ENCODE data around the gene ZBTB17.

ZBTB17 gene

DNA sequence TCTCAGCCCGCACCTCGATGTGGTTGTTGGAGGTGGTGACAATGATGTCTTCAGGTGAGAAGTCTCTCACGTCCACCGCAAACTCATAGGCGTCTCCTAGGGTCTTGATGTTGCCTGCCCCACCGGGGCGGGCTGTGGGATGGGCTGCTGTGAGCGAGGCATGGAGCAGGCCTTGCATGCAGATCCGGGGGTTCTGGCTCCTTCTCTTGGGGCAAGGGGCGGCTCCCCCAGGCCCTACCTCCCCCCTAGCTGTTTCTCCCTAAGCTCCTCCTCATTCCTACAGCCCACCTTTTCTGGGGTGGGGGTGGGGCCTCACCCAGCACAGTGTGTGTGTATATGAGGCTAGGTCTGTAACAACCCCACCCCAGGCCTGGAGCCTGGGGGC, 41.2 kb upstream of the ZBTB17 start:
- no peak overlapping the region for H2AFZ ChIP-seq (ENCODE audit: low read depth, low read length)
- H3K4me3 ChIP-seq (ENCODE audit: low read depth in 1 of 2, low read length in 2 of 2) = no peak overlapping the region
- H3K36me3 ChIP-seq (ENCODE audit: insufficient read depth, low read length) = no peaks in the 10 kb centered on the region
- TF ChIP-seq, protein P1, sequence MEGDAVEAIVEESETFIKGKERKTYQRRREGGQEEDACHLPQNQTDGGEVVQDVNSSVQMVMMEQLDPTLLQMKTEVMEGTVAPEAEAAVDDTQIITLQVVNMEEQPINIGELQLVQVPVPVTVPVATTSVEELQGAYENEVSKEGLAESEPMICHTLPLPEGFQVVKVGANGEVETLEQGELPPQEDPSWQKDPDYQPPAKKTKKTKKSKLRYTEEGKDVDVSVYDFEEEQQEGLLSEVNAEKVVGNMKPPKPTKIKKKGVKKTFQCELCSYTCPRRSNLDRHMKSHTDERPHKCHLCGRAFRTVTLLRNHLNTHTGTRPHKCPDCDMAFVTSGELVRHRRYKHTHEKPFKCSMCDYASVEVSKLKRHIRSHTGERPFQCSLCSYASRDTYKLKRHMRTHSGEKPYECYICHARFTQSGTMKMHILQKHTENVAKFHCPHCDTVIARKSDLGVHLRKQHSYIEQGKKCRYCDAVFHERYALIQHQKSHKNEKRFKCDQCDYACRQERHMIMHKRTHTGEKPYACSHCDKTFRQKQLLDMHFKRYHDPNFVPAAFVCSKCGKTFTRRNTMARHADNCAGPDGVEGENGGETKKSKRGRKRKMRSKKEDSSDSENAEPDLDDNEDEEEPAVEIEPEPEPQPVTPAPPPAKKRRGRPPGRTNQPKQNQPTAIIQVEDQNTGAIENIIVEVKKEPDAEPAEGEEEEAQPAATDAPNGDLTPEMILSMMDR (IDR thresholded peaks at IDR 0.05; ENCODE audit: borderline replicate concordance, extremely low read depth, low read length, poor library complexity, severe bottlenecking) = no peak
- TF ChIP-seq EZH2 (IDR thresholded peaks at IDR 0.05; ENCODE audit: borderline replicate concordance, low read depth, low read length, severe bottlenecking) = no peak
- no peak overlapping the region for H3K4me2 ChIP-seq (ENCODE audit: insufficient read depth, low read length)
- no peak overlapping the region for H3K27ac ChIP-seq (ENCODE audit: low read length)
- no peak overlapping the region for H3K9ac ChIP-seq (ENCODE audit: low read depth, low read length)
- no peaks in the 10 kb centered on the region for H3K79me2 ChIP-seq (ENCODE audit: insufficient read depth, low read length)
- peaks cover 17% of the 10 kb centered on the region for H3K27me3 ChIP-seq (ENCODE audit: insufficient read depth, low read length, poor library complexity)
- ATAC-seq (ENCODE audit: insufficient read depth, low read depth) (no peak), DNase-seq (no peak)
- H4K20me1 ChIP-seq (ENCODE audit: insufficient read depth, low read length) = peaks cover 6% of the 10 kb centered on the region
- H3K9me3 ChIP-seq (ENCODE audit: insufficient read depth, low read length, severe bottlenecking) = no peaks in the 10 kb centered on the region
- H3K4me1 ChIP-seq (ENCODE audit: insufficient read depth, low read length) = no peaks in the 10 kb centered on the region

DNA sequence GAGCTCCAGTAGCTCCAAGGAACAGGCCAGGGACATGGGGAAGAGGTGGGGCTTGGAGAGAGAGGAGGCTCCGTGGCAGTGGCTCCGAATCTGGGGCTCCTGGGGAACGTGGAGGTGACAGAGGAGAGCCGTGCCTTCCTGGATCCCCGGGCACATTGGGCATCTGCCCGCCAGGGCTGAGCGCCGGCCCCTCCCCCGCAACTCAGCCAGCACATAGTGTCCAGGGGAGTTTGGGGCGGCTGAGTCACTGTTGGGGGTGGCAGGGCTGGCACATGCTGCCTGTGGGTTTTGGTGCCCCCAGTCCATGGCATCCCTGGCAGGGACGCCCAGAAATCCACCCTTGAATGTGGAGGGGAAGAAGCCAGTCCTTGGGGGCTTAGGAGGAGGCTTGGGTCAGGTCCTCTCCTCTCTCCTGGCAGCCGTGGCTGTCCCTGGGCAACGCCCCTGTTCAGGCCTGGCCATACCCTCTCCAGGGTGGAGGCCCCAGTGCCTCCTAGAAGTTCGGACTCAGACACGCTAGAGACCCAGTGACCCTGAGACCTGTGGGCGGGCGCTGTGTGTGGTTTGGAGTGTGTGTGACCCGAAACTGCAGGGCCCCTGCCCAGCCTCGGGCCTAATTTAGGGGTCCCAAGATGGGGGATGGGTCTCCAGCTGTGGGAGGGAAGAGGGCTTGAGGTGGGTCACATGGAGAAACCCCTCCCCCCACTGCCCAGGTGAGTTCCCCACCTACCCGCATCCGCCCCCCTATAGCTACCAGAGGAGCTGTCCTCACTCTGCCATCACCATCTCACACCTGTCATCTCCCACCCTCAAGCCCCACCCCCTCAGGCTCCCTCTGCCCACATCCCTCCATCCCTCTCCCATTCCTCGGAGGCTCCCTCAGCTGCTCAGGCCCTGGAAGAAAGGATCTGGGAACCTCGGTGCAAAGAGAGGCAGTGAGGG, 40.3 kb upstream of the ZBTB17 start:
- H3K4me2 ChIP-seq (ENCODE audit: insufficient read depth, low read length) = no peak overlapping the region
- peaks cover 12% of the 10 kb centered on the region for H3K27me3 ChIP-seq (ENCODE audit: insufficient read depth, low read length, poor library complexity)
- TF ChIP-seq, protein P1 (IDR thresholded peaks at IDR 0.05; ENCODE audit: borderline replicate concordance, extremely low read depth, low read length, poor library complexity, severe bottlenecking) = no peak
- TF ChIP-seq EZH2 (IDR thresholded peaks at IDR 0.05; ENCODE audit: borderline replicate concordance, low read depth, low read length, severe bottlenecking) = no peak
- H4K20me1 ChIP-seq (ENCODE audit: insufficient read depth, low read length) = peaks cover 6% of the 10 kb centered on the region; the same call in 1 of the 2 replicates
- ATAC-seq (ENCODE audit: insufficient read depth, low read depth) (no peak), DNase-seq (no peak)
- no peak overlapping the region for H2AFZ ChIP-seq (ENCODE audit: low read depth, low read length)
- H3K9me3 ChIP-seq (ENCODE audit: insufficient read depth, low read length, severe bottlenecking) = no peaks in the 10 kb centered on the region
- no peak overlapping the region for H3K4me3 ChIP-seq (ENCODE audit: low read depth in 1 of 2, low read length in 2 of 2)
- H3K36me3 ChIP-seq (ENCODE audit: insufficient read depth, low read length) = no peaks in the 10 kb centered on the region
- no peak overlapping the region for H3K9ac ChIP-seq (ENCODE audit: low read depth, low read length)
- no peaks in the 10 kb centered on the region for H3K4me1 ChIP-seq (ENCODE audit: insufficient read depth, low read length)
- H3K79me2 ChIP-seq (ENCODE audit: insufficient read depth, low read length) = no peaks in the 10 kb centered on the region
- H3K27ac ChIP-seq (ENCODE audit: low read length) = no peak overlapping the region

DNA sequence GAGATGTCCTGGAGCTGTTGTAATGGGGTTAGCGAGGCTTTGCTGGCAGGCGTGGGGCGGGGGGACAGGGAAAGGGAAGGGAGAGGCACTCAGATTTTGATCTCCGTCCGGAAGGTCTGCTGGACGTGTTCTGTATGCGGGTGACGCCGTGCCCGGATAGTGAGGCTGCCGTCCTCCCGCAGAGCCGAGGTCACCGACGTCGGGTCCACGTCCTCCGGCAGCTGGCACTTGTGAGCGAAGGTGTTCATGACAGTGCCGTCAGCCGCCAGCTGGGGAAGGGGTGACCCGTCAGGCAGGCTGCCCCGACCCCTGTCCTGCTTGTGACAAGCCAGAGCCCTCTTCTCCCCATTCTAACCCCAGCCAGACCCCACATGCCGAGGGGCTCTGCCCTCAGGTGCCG, 39.6 kb upstream of the ZBTB17 start:
- ATAC-seq (ENCODE audit: insufficient read depth, low read depth) (no peak), DNase-seq (no peak)
- Histone ChIP-seq H2AFZ (ENCODE audit: low read depth, low read length) (no peak overlapping the region), H3K27ac (ENCODE audit: low read length) (no peak overlapping the region), H3K9ac (ENCODE audit: low read depth, low read length) (no peak overlapping the region), H3K4me1 (ENCODE audit: insufficient read depth, low read length) (no peaks in the 10 kb centered on the region), H3K36me3 (ENCODE audit: insufficient read depth, low read length) (no peaks in the 10 kb centered on the region), H3K9me3 (ENCODE audit: insufficient read depth, low read length, severe bottlenecking) (no peaks in the 10 kb centered on the region), H4K20me1 (ENCODE audit: insufficient read depth, low read length) (peaks cover 6% of the 10 kb centered on the region; the same call in 1 of the 2 replicates), H3K27me3 (ENCODE audit: insufficient read depth, low read length, poor library complexity) (peaks cover 8% of the 10 kb centered on the region), H3K4me2 (ENCODE audit: insufficient read depth, low read length) (no peak overlapping the region), H3K4me3 (ENCODE audit: low read depth in 1 of 2, low read length in 2 of 2) (no peak overlapping the region), H3K79me2 (ENCODE audit: insufficient read depth, low read length) (no peaks in the 10 kb centered on the region)
- TF ChIP-seq, protein P1 (IDR thresholded peaks at IDR 0.05; ENCODE audit: borderline replicate concordance, extremely low read depth, low read length, poor library complexity, severe bottlenecking) = no peak
- TF ChIP-seq EZH2 (IDR thresholded peaks at IDR 0.05; ENCODE audit: borderline replicate concordance, low read depth, low read length, severe bottlenecking) = no peak
